Cardiac muscle cell (in vitro differentiated cells and primary cell): ENCODE results near the gene HIF1A. TPM values are rescaled to one million over a fixed set of nuclear protein-coding genes. Genes with fewer than 3 reads are reported as not detected.

Source experiments
- DNase-seq, 2 donors: peaks; one replicate each; pipeline versions ENCODE4 v3.0.0 to v3.0.0-alpha.2; 2010 to 2017; ENCODE audit warnings: low read depth in 1 of 2, low spot score in 1 of 2
- H3K27ac ChIP-seq: fragments of 200-600 bp; sonication (generic); 2 replicates; pipeline ENCODE4 v1.5.1; 2016
- H3K27me3 ChIP-seq: fragments of 200-600 bp; sonication (generic); 2 replicates; pipeline ENCODE4 v1.6.0; 2016; ENCODE audit warnings: control low read depth
- H3K36me3 ChIP-seq: fragments of 200-600 bp; sonication (generic); 2 replicates; pipeline ENCODE4 v1.5.1; 2016; ENCODE audit warnings: control low read depth
- H3K4me1 ChIP-seq: fragments of 200-600 bp; sonication (generic); 2 replicates; pipeline ENCODE4 v1.8.1; 2017; ENCODE audit warnings: low read depth, mild to moderate bottlenecking, mixed run types
- H3K4me3 ChIP-seq: fragments of 200-600 bp; sonication (generic); 2 replicates; pipeline ENCODE4 v1.5.1; 2016; ENCODE audit warnings: mild to moderate bottlenecking
- H3K9me3 ChIP-seq: fragments of 200-600 bp; sonication (generic); 2 replicates; pipeline ENCODE4 v1.5.1; 2017; ENCODE audit warnings: low read depth, mild to moderate bottlenecking, control low read depth
- polyA plus RNA-seq: library from polyadenylated mRNA; unstranded; fragments of >200 nt; fragmentation: Nextera tagmentation; extraction: Ambion mirVana; gene quantifications from 2 replicates; pipeline ENCODE4 v1.2.1, GENCODE V29; 2016
- total RNA-seq: library from RNA; depleted of rRNA; stranded (reverse); fragments of >200 nt; gene quantifications from 2 replicates; pipeline ENCODE4 v1.2.3, GENCODE V29; 2016
- TF ChIP-seq, protein P1 (sequence below): IDR thresholded peaks from 2 replicates; pipeline ENCODE4 v1.5.1; 2012; ENCODE audit warnings: low read depth, mild to moderate bottlenecking, low read length

HIF1A gene
- total and polyA plus RNA-seq, 2 experiments from 2014 or later, result 108 to 119 TPM

DNA sequence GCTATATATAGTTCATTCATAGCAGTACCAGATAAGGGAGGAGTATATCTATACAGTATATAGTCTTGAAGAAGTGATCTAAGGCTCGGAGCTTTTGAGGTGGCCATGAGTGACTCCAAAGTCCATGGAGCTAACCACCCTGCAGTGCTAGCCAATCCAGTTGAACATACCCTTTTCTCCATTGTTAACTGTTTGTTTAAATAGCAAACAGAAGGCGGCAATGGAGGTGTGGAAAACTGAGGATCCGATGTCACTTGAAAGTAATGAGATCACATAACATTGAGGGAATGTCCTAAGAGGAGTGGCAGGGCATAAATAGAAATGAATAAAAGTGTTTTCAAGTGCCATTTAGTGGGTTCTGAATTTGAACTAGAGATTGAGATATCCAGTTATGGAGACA is 54.6 kb downstream of the HIF1A start:
- TF ChIP-seq, protein P1, sequence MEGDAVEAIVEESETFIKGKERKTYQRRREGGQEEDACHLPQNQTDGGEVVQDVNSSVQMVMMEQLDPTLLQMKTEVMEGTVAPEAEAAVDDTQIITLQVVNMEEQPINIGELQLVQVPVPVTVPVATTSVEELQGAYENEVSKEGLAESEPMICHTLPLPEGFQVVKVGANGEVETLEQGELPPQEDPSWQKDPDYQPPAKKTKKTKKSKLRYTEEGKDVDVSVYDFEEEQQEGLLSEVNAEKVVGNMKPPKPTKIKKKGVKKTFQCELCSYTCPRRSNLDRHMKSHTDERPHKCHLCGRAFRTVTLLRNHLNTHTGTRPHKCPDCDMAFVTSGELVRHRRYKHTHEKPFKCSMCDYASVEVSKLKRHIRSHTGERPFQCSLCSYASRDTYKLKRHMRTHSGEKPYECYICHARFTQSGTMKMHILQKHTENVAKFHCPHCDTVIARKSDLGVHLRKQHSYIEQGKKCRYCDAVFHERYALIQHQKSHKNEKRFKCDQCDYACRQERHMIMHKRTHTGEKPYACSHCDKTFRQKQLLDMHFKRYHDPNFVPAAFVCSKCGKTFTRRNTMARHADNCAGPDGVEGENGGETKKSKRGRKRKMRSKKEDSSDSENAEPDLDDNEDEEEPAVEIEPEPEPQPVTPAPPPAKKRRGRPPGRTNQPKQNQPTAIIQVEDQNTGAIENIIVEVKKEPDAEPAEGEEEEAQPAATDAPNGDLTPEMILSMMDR, result no peak
- Histone ChIP-seq H3K36me3 (peaks cover 21% of the 10 kb centered on the region), H3K4me1 (peaks cover 46% of the 10 kb centered on the region), H3K9me3 (no peaks in the 10 kb centered on the region), H3K4me3 (peak overlapping the region; percentile 50), H3K27me3 (no peaks in the 10 kb centered on the region), H3K27ac (peak overlapping the region; percentile 76)
- peak; percentile 38 to 60 for DNase-seq

DNA sequence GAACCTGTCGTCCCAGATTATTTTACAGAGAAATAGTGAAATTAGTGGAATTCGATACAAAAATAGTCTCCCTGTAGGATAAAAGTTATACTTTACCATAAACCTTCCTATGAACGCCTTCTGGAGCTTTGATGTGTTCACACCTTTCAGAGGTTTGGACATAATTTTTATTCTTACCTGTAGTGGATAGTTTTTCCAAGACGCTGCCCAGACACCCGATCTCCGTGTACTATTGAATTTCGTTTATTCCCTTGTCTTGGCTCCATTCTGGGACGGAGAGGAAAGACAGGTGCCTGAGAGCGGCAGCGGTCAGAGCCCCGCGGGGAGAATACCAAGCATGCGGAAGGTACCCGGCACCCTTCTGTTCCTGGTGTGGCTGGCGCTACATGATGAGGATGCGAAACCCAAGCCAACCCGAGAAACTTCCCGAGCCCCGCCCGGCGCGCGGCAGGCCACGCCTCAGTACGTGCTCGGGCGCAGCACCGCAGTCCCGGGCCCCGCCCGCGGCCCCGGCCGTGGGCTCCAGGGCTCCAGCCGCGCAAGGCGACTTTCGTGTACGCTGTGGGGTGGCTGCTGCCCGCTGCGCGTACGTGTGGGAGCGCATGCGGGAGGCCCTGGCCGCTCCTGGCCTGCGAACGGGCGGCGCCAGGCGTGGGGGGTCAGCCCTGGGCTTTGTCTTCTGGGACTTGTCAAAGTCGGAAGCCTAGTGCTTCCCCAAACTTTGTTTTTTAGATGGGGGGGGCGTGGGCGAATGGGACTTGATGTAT is 55.6 kb downstream of the HIF1A start:
- H3K36me3 ChIP-seq, result peaks cover 11% of the 10 kb centered on the region
- H3K27ac ChIP-seq, result peak overlapping the region; percentile 82
- TF ChIP-seq, protein P1, result no peak
- peak overlapping the region; percentile 50 for H3K4me3 ChIP-seq
- peaks cover 46% of the 10 kb centered on the region for H3K4me1 ChIP-seq
- DNase-seq, result peak; percentile 80 to 92
- H3K9me3 ChIP-seq, result no peaks in the 10 kb centered on the region
- H3K27me3 ChIP-seq, result no peaks in the 10 kb centered on the region

- DNase-seq, result peak in 1 of 2 donors; percentile 28
- Histone ChIP-seq H3K4me1 (peaks cover 45% of the 10 kb centered on the region), H3K9me3 (no peaks in the 10 kb centered on the region), H3K36me3 (peaks cover 10% of the 10 kb centered on the region), H3K27ac (peak overlapping the region; percentile 82), H3K27me3 (no peaks in the 10 kb centered on the region), H3K4me3 (peak overlapping the region; percentile 50)
- TF ChIP-seq, protein P1, result no peak
These were observed 56.2 kb downstream of the HIF1A start for GRCh38 chr14:61751475-61751989.

DNA sequence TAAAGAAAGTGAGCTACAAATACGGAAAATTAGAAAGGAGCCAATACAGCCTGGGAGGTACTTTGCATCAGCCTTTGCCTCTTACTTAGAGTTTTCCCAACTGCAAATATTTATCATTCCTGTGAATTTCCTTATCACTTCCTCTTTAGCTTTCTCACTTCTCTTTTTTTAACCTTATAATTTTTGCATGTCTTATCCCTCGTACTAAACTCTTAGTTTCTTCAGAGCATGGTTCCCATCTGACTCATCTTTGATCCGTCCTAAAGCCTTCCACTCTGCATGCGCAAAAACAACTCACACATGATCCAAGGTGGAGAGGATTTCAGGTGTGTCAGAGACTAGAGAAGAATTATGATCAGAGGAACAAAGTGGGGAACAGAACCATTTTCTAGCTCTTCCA is 57.3 kb downstream of the HIF1A start:
- Histone ChIP-seq H3K9me3 (no peaks in the 10 kb centered on the region), H3K4me3 (no peak overlapping the region), H3K4me1 (peaks cover 34% of the 10 kb centered on the region), H3K36me3 (no peaks in the 10 kb centered on the region), H3K27me3 (no peaks in the 10 kb centered on the region), H3K27ac (peak overlapping the region; percentile 82)
- DNase-seq, result peak in 1 of 2 donors; percentile 53
- TF ChIP-seq, protein P1, result no peak

DNA sequence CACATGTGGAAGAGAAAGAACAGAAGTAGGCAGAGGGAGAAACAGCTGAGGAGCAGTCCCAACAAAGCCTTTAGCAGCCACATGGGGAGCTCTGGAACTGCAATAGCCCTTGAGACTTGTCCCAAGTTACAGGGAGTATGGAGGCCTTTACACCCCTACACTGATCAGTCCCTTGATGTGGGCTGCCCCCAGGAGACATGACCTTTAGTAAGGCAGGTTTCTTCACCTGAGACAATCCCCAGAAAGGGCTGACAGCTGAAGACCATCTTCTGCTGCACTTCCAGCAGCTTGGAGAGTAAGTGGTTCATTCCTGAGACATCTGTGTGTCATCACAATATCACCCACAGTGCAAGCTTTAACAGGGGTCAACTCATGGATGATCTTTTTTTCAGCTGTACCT is 58.3 kb downstream of the HIF1A start:
- Histone ChIP-seq H3K9me3 (no peaks in the 10 kb centered on the region), H3K4me3 (no peak overlapping the region), H3K4me1 (peaks cover 24% of the 10 kb centered on the region), H3K27ac (peak overlapping the region; percentile 82), H3K27me3 (no peaks in the 10 kb centered on the region), H3K36me3 (no peaks in the 10 kb centered on the region)
- DNase-seq, result peak; percentile 57 to 59
- TF ChIP-seq, protein P1, result peak; percentile 24
